AG04449 (cell line): Measurements from ENCODE around the gene HIGD1A.

Experiments used
- CTCF ChIA-PET: fragments of 350-600 bp; formaldehyde crosslinking; extraction: SDS; loops from one replicate; lab custom pipeline; 2021; ENCODE audit warnings: antibody characterized with exemption; lab: Yijun Ruan, JAX
- POLR2A ChIA-PET: fragments of 400-600, 350-600 bp; formaldehyde crosslinking; extraction: SDS; loops from one replicate; lab custom pipeline; 2020; ENCODE audit warnings: antibody characterized with exemption, inconsistent platforms; lab: Yijun Ruan, JAX
- DNase-seq: peaks from one replicate; pipeline ENCODE4 v3.0.0-alpha.2; 2010; ENCODE audit warnings: low read depth, low spot score
- H3K4me3 ChIP-seq: 2 replicates; pipeline ENCODE4 v1.5.1; 2011; ENCODE audit warnings: low read depth, mild to moderate bottlenecking, control low read depth, low read length
- TF ChIP-seq, protein P1 (sequence below): IDR thresholded peaks from one replicate; pipeline ENCODE4 v1.5.1; 2011; ENCODE audit warnings: mild to moderate bottlenecking, moderate library complexity, low read length, control low read depth, inconsistent platforms; ENCODE audit not compliant: insufficient read depth; ENCODE audit errors: missing control alignments

The HIGD1A gene

DNA sequence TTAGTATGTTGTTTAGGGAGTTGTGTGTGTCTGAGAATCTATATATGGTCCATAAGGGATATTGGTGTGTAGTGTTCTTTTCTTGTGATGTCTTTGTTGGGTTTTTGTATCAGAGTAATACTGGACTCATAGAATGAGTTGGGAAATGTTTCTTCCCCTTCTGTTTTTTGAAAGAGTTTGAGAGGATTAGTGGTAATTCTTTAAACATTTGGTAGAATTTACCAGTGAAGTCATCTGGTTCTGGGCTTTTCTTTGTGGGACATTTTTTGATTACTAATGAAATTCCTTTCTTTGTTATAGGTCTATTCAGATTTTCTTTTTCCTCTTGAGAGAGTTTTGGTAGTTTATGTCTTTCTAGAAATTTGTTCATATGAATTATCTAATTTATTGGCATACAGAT, 21.9 kb upstream of the HIGD1A start:
- DNase-seq: no peak
- TF ChIP-seq, protein P1, sequence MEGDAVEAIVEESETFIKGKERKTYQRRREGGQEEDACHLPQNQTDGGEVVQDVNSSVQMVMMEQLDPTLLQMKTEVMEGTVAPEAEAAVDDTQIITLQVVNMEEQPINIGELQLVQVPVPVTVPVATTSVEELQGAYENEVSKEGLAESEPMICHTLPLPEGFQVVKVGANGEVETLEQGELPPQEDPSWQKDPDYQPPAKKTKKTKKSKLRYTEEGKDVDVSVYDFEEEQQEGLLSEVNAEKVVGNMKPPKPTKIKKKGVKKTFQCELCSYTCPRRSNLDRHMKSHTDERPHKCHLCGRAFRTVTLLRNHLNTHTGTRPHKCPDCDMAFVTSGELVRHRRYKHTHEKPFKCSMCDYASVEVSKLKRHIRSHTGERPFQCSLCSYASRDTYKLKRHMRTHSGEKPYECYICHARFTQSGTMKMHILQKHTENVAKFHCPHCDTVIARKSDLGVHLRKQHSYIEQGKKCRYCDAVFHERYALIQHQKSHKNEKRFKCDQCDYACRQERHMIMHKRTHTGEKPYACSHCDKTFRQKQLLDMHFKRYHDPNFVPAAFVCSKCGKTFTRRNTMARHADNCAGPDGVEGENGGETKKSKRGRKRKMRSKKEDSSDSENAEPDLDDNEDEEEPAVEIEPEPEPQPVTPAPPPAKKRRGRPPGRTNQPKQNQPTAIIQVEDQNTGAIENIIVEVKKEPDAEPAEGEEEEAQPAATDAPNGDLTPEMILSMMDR: no peak
- POLR2A ChIA-PET: no interaction called here
- no peak overlapping the region for H3K4me3 ChIP-seq
- CTCF ChIA-PET: no interaction called here

DNA sequence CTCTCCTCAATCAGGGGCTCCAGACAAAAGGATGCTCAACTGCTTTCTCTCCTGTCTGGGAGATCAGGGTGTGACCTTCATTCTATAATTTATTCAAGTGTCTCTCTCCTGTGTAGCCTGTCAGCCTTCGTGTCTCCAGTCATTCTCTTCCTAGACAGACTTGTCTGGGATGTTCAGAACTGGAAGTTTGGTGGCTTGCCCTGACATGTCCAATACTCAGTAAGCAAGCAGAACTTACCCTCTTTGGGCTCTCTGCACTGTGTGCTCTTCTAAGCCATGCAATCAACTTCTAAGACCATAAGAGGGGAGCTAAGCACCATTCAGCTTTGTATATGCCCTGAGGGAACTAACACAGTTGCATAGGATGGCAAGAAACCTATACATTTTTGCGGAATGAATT, 19.1 kb upstream of the HIGD1A start:
- DNase-seq: no peak
- CTCF ChIA-PET: interaction anchor here (1.9 kb wide), 1 partner anchor 16 kb away, joined by 4 read pairs; no protein-coding TSS in a partner anchor
- POLR2A ChIA-PET: no interaction called here
- no peak overlapping the region for H3K4me3 ChIP-seq
- TF ChIP-seq, protein P1: no peak

DNA sequence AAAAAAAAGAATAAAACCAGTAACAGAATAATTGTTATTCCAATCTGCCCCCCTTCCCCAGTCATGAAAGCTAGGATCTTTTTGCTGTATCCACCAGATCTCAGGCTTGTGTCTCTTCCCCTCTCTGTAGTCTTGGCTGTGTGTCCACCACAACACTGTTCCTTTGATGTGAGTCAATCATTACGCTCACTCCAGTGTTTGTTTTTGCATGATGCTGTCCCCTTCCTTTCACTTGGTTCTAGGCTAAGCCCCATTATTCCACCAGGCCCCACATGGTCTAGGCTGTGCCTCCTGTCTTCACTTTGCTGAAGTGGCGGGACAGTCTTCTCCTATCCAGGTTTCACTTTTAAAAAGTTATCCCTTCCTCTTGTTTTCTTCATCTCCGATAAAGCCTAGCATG, 18.5 kb upstream of the HIGD1A start:
- H3K4me3 ChIP-seq: no peak overlapping the region
- TF ChIP-seq, protein P1: no peak
- CTCF ChIA-PET: interaction anchor here (1.9 kb wide), 1 partner anchor 16 kb away, joined by 4 read pairs; no protein-coding TSS in a partner anchor
- no peak for DNase-seq
- POLR2A ChIA-PET: no interaction called here

- DNase-seq: no peak
- H3K4me3 ChIP-seq: no peak overlapping the region
- POLR2A ChIA-PET: no interaction called here
- CTCF ChIA-PET: interaction anchor here (0.8 to 1.8 kb wide), 4 partner anchors 15 to 71 kb away, joined by 3 to 7 read pairs (median 4); no protein-coding TSS in a partner anchor
- TF ChIP-seq, protein P1: no peak
These were observed 16.4 kb upstream of the HIGD1A start for GRCh38 chr3:42820746-42821051.

GRCh38 chr3:42819351-42819965, 15.2 kb upstream of the HIGD1A start:
- no peak for DNase-seq
- TF ChIP-seq, protein P1: no peak
- ChIA-PET CTCF (interaction anchor here (1.8 to 1.9 kb wide), 2 partner anchors 10 to 20 kb away, joined by 4 to 7 read pairs; no protein-coding TSS in a partner anchor), POLR2A (no interaction called here)
- H3K4me3 ChIP-seq: no peak overlapping the region

- TF ChIP-seq, protein P1: no peak
- no peak overlapping the region for H3K4me3 ChIP-seq
- ChIA-PET CTCF (no interaction called here), POLR2A (interaction anchor here (0.6 kb wide), 1 partner anchor 376 kb away, joined by 3 read pairs; no protein-coding TSS in a partner anchor)
- no peak for DNase-seq
These were observed 11.5 kb upstream of the HIGD1A start for GRCh38 chr3:42815826-42816225.
